Activated CD4-positive, alpha-beta T cell treated with anti-CD3 and anti-CD28 coated beads, Interleukin-10, Interleukin-2, amounts not matched to agents 100 ng/mL and 50 ng/mL, durations not matched to agents 16 hours and 8 hours (primary cell): Measurements from ENCODE around the gene SLC6A3.
A peak's percentile ranks its signal among the peaks of the same experiment; 100 is the strongest.

Experiments used
- DNase-seq: peaks from one replicate; pipeline ENCODE4 v3.0.0-alpha.2; 2020

Gene SLC6A3

DNA sequence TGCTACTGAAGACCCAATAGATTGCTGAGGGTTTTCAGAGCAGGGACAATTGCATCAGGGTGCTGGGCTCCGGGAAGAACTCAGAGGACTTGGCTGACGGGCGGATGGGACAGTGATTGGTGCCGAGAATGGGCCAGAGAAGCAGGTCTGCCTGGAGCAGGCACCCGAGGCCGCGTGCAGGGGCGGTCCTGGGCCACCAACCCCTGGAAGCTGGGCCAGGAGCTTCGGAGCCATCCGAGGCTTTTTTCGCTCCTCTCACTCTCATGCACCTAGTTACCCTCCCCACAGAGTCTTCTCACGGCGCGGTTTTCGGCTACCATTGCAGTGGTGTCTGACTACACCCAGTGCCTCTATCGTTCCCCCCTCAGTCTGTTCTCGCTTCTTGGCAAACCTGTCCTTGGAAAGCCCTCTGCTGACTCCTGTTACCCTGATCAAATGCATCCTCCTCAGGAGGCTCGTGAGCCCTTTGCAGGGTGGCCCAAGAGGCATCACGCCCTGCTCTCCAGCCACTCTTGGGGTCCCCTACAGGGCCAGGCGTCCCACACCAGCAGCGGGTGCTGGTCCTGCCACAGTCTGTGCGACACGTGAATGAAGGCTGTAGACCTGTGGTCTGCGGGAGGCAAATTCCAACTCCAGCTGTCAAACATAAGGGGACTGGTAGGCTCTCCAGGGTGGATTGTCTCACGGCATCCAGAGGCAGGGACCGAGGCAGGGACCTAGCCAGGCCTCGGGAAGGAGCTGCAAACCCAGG lies 99.2 kb downstream of the SLC6A3 start:
- no peak for DNase-seq

DNA sequence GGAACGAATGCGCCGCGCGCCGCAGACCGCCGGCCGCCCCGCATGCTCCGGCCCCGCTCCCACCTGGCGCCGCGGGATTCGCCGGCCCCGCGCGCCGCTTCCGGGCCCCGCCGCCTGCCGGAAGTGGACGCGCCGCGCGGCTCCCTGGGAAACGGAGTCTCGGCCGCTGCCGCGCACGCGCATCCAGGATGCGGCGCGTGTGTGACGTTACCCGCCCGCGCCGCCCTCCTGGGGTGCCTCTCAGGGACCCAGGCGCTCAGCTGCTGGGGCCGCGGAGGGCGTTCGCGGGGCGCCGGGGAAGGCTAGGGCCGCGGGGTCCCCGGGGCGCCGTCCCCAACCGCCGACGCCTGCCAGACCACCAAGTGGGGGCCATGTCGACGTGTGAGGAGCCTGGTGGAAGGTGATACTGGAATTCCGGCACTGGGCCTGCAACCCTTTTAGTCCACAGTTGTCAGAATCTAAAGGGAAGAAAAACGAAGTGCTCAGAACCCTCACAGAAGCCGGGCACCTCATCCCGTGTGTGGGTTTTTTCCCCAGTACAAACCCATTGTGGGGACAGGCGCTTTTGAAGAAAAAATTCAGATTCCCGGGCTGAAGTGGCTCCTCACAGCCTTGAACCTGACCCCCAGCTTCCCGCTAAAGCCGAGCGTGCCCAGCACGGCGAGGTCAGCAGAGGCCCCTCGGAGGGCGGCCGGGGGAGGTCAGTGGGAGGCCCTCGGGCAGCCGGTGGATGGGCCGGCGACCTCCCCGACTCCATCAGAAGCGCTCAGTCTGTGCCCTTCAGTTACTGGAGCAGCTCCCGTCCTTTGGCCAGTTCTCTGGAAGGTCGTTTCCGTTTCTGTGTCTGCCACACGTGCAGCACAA lies 100.0 kb downstream of the SLC6A3 start, which contains the start of gene CLPTM1L:
Gene CLPTM1L, minus strand, starts transcription at position 125 of the 864 bp plus-strand sequence. CDS start 258 bp downstream, outside the sequence.
- peak; percentile 92 for DNase-seq

DNA sequence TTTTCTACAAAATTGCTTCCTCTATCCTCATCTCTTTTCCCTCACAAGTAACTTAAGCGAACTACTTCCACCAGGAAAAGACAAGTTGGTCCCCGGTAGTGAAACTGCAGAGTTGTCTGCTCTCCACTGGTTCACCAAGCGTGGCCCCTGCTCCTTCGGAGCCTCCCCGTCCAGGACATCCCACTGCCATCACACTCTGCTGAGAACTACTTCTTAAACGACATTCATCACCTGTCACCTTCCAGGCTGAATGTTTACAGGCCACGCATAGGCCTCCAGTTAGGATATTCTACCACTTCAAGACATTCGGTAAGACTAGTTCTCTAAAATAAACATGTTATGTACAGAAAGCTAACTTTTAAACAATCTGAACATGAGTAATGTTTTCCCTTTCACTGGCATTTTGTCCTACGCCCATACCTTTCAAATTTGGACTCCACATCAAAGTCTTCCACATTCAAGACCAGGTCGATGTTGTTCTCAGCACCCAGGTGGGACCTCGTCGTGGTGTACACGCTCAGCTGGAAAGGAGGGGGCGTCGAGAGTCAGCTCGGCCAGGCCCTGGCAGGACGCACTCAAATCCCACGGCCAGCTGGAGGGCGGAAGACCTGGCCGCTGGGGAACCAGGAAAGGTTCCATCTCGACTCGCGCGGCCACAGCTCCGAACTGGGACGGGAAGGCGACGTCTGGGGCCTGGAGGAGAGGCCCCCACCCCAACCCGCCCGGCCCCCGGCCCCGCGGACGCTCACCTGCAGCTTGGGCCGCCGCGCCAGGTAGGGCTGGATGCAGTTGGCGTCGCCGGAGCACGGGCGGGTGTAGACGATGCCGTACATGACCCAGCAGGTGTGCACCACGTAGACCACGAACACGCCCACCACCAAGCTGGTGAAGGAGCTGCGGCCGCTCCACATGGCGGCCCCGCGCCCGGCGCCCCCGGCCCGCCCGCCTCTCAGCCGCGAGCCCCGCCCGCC lies 101.0 kb downstream of the SLC6A3 start:
- DNase-seq = no peak

GRCh38 chr5:1343315-1343751 lies 101.9 kb downstream of the SLC6A3 start:
- no peak for DNase-seq
